Activated CD4-positive, alpha-beta T cell treated with anti-CD3 and anti-CD28 coated beads, Interleukin-2, amount 50 U/mL, for 1 hour (primary cell): ENCODE results near the gene TRPC5OS.

ENCODE experiments used
- DNase-seq: peaks from one replicate; pipeline ENCODE4 v3.0.0-alpha.2; 2020

The TRPC5OS gene

DNA sequence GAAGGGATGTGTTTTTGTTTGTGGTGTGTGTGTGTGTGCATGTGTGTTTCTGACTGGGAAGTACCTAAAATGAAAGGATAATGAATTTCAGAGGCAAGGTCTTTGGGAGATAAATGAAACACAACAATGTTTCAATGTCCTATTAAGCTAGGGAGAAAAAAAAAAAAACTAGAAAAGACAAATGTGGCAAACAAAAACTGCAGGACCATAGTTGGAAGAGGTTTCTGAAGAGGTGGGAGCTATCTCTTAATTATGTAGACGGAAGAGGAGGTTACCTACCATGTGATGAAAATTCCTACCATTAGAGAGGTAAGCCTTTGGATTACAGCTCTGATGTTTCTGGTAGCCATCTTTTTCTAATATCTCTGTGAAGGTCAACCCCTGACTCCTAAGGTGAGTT, at the start of gene TRPC5OS:
TRPC5OS (plus strand) TSS at position 301 of the 400 bp plus-strand sequence. CDS start 25,669 bp downstream, outside the sequence.
- no peak for DNase-seq

GRCh38 chrX:111829345-111829744, 46.6 kb upstream of the TRPC5OS start:
- DNase-seq, result no peak

GRCh38 chrX:111830571-111830970, 45.4 kb upstream of the TRPC5OS start:
- no peak for DNase-seq

DNA sequence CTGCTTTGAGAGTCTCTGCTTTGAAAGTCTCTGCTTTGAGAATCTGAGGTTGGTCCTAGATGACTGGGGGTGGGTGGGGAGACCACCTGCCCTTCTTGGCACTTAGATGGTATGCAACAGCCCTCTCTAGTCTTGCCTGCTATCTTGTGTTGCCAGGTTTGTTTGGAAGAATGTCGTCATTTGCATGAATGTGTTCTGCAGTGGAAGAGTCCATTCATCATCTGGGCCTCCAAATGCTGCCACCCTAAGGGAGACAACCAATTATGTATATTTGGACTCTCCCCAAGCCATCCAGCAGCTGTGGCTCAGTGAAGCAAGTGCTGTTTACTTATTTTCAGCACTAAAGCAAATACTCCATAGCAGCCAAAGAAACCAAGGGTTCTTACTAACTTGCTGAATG, 44.6 kb upstream of the TRPC5OS start:
- no peak for DNase-seq

- no peak for DNase-seq
Measured at GRCh38 chrX:111837197-111837596, 38.8 kb upstream of the TRPC5OS start.

- DNase-seq, result no peak
Measured at GRCh38 chrX:111847491-111848133, 28.4 kb upstream of the TRPC5OS start.

GRCh38 chrX:111848541-111848940, 27.4 kb upstream of the TRPC5OS start:
- no peak for DNase-seq

GRCh38 chrX:111850975-111851374, 25.0 kb upstream of the TRPC5OS start:
- DNase-seq, result no peak

DNA sequence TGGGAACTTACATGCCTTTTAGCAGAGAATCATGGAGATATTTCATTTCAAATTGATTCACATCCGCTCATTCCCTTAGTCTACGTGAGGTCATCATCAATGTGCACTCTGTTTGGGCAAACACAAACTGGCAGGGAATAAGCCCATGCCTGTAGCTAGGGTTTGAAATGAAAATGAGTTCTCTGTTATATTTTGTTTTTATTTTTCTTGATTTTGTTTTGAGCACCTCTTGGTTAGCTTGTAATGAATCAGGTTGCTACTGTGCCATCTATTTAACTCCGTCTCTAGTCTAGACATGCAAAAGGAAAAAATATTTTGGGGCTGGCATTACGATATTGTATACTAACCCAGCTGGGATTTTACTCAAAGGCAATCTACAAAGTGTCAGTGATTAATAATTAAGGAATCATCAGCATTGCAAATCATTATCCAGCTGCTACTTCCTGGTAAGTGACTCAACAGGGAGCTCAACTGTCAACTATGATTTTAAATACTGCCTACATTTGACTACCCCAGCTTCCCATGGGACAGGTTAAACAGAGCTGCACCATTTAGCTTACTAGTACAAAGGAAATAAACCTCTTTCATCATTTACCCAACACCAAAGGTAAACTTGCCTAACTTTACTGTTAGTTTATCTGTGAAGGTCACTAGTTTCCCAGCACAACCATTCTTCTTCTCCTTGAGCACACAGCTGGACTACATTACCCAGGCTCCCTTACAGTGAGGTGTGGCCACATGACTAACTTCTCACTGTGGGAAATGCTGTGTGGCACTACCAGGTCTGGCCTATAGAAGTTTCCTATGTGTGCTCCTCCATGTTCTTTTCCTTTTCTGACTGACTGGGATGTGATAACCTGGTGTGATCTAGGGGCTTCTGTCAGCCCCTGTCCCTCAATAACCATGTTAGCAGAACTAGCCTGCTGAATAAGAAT, 21.2 kb upstream of the TRPC5OS start:
- DNase-seq, result no peak

- no peak for DNase-seq
Measured at GRCh38 chrX:111857534-111858060, 18.4 kb upstream of the TRPC5OS start.

GRCh38 chrX:111861605-111862004, 14.4 kb upstream of the TRPC5OS start:
- no peak for DNase-seq

DNA sequence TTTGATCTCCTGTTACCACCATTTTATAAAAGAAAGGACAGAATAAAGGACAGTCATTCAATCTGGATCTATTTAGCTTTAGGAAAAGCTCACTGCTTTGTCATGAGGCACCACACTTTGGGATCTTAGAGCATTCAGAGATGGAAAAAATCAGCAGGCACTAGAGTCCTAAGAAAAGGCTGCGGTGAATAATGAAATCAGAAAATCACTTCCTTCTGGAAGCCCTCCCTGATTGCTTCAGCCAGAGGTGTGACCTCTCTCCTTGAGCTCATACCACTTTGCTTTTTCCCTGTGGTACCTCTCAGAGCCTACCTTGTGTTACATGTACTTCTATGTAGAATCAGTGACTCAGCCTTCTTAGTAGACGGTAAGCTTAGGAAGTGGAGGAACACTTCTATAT, 8.7 kb upstream of the TRPC5OS start:
- DNase-seq, result no peak

DNA sequence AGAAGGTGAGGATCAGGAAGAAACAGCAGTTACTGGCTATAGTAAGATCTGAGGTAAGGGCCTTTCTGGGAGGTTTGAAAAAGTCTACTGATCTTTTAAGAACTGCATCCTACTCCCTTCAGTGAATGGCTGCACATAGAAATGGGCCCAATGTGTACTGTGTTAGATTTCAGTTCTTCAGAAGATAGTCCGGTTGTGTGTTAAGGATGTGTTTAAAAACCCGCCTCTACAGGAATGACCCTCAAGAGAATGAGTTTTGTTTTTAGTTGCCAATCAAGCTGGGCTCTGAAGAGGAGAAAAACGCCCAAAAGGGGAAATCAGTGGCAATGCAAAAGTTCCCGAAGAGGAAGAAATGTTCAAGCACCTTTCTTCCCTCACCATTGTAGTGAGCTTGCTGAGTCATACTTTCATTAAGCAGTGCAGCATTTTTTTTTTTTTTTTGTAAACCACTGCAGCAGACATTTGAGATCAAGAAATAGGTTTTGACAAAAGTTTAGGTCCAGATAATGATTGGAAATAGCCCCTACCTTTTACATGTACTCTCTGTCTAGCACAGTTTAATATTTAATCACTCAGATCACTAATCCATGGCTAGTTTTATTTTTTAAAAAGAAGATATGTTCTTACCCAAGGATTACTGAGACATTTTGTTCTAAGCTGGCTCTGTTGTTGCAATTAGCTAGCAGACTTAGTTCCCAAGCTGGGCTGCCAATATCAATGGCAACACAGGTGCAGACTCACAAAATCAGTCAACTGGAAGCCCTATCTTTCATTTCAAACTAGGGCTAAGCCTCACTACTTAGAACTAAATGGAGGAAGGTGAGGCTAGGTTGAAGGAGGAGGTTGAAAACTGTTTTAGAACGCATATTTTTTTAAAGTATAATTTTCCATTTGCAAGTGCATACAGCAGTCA, 7.0 kb upstream of the TRPC5OS start:
- no peak for DNase-seq

GRCh38 chrX:111869639-111870034, 6.3 kb upstream of the TRPC5OS start:
- no peak for DNase-seq

DNA sequence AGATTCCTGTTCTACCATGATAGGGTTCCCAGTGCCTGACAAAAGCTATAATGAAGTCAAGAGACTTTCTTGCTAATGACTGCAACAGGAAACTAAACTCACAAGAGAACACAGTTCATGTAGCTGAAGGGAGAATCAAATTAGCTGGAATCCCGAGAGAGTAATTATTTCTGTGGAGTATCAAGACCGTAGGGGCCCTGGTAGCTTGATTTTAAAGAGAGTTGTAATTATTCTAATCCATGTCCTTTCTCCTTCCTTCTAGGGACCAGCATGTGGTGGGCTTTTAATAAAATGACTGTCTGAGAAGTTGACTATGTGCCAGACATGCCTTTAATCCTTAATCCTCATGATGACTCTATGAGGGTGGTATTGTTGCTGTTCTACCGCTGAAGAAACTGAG, 1.7 kb upstream of the TRPC5OS start:
- DNase-seq, result no peak

- DNase-seq, result no peak
Measured at GRCh38 chrX:111876646-111877045, 665 bp downstream of the TRPC5OS start.

GRCh38 chrX:111877681-111878080, 1.7 kb downstream of the TRPC5OS start:
- no peak for DNase-seq

- DNase-seq, result no peak
Measured at GRCh38 chrX:111880735-111881134, 4.8 kb downstream of the TRPC5OS start.

GRCh38 chrX:111881715-111882114, 5.7 kb downstream of the TRPC5OS start:
- no peak for DNase-seq

DNA sequence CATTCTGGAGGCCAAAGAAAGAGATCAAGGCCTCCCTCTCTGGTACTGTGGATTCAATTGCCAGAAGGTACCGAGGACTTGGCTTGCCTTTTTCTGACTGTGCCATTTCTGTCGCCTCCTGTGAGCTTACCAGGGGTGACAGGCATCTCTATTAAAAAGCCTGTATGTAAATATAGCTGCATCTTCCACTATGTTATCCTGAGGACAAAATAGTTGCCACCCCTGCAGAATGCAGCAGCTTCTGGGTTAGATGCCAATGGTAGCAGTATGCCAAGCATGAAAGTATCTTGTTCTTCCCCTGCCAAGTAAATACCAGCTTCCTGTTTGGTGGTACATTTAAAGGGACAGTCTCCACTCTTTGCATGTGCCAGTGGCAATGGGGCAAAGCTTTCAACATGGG, 10.7 kb downstream of the TRPC5OS start:
- DNase-seq, result no peak

GRCh38 chrX:111888600-111888999, 12.6 kb downstream of the TRPC5OS start:
- DNase-seq, result no peak

DNA sequence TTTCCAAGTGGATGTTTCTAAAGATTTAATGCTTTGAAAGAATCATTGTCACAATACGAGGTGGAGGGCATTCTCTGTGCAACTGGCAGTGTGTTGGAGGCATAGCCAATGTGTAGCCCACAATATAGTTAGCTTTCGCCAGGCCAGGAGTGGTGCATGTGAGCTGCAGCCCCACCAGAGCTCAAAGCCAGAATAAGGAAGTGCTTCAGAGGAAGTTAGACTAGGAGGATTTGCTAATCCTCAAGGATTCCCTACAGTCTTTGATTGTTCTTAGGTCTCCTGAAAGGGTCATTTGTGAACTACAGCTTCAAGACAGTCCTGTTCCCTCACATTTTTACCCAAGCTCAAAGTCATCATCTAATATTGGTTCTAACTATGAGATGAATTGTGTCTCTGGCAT, 16.4 kb downstream of the TRPC5OS start:
- no peak for DNase-seq

GRCh38 chrX:111896148-111896547, 20.2 kb downstream of the TRPC5OS start:
- no peak for DNase-seq
